Ovary (tissue), 9 donors: ENCODE data around the gene KRT80. TPM values are rescaled to one million over a fixed set of nuclear protein-coding genes. Genes with fewer than 3 reads are reported as not detected.

Experiments
- DNase-seq, 5 donors: peaks; one replicate each; pipeline ENCODE4 v3.0.0-alpha.2; 2019 to 2020
- H3K27ac ChIP-seq, 2 donors: fragments of 200-600 bp; one replicate each; pipeline versions ENCODE4 v1.5.1 to v1.8.0; 2019 to 2022
- H3K27me3 ChIP-seq: fragments of 200-600 bp; one replicate; pipeline ENCODE4 v1.8.0; 2022
- H3K36me3 ChIP-seq: fragments of 200-600 bp; sonication (generic); one replicate; pipeline ENCODE4 v1.5.1; 2019
- H3K4me1 ChIP-seq: one replicate; pipeline ENCODE4 v1.8.1; 2013; ENCODE audit warnings: mild to moderate bottlenecking, moderate library complexity; ENCODE audit not compliant: insufficient read depth
- H3K4me3 ChIP-seq: fragments of 200-600 bp; sonication (generic); one replicate; pipeline ENCODE4 v1.5.1; 2017
- H3K9me3 ChIP-seq, 2 donors: fragments of 200-600 bp in 1 of 2; sonication (generic) in 1 of 2; one replicate each; pipeline versions ENCODE4 v1.5.1 to v1.8.1; 2013 to 2019; ENCODE audit warnings: mild to moderate bottlenecking in 1 of 2, moderate library complexity in 1 of 2
- EP300 ChIP-seq: sonication (generic); formaldehyde crosslinking; IDR thresholded peaks from one replicate; pipeline ENCODE4 v1.6.1; 2017; ENCODE audit warnings: antibody characterized with exemption
- POLR2A ChIP-seq: fragments of 450-650 bp; IDR thresholded peaks from one replicate; pipeline ENCODE4 v1.6.1; 2017; ENCODE audit warnings: antibody characterized with exemption, mild to moderate bottlenecking, moderate library complexity
- WGBS, 3 donors: extraction: QIAGEN DNeasy Blood & Tissue Kit in 1 of 3; methylation state at CpG; one replicate each; pipeline versions ENCODE4 v1.1.5 to v1.1.7; 2013 to 2017; 5-methylcytosine and 5-hydroxymethylcytosine counted together
- intact Hi-C, 4 donors: fragments of 100-400 bp; cut with DNase I; formaldehyde crosslinking; loops; one replicate each; pipeline versions ENCODE4 v1.11.0 to v1.15.1; 2022 to 2023
- polyA plus RNA-seq, 2 donors: library from polyadenylated mRNA; stranded (reverse); fragments of 200-250 nt in 1 of 2; fragments of 350-450 nt in 1 of 2; fragmentation: Illumina TruSeq in 1 of 2; extraction: RNeasy Lipid Tissue Mini Kit (QIAGEN cat#74804) in 1 of 2; gene quantifications; one replicate each; pipeline ENCODE4 v1.2.3, GENCODE V29; 2013 to 2014
- total RNA-seq, 7 donors: library from RNA; depleted of rRNA in 2 of 7; stranded (reverse); fragments of >200 nt in 2 of 7; fragmentation: NEBNext Ultra II Directional in 3 of 7; extraction: Animal tissue kit (Norgen Biotek cat#: 25700) in 3 of 7; gene quantifications; one replicate each; pipeline versions ENCODE4 v1.1.0 to v1.2.4, GENCODE V29; 2016 to 2023
- TF ChIP-seq, protein P1 (sequence below), 3 donors: fragments of 450-650 bp in 2 of 3; fragments of 200-600 bp in 1 of 3; IDR thresholded peaks; one replicate each; pipeline versions ENCODE4 v1.5.1 to v1.8.0; 2016 to 2022; ENCODE audit warnings: antibody characterized with exemption in 3 of 3, mild to moderate bottlenecking in 1 of 3
- donor health status: DM: no; HTN: no; CAD: no; lungs with moderate emphysema.
- donor health status: DM: no; HTN: no; CAD: no.
- donor health status: Bipolar disorder and iron deficiency.
- donor health status: DM: yes; HTN: yes; CAD: no.
- donor health status: DM: no; HTN: no; CAD: no.
- donor health status: DM: yes; HTN: yes; CAD: no.

KRT80 gene
- total and polyA plus RNA-seq, 9 donors: 0.05 to 13.2 (median 0.99) TPM; not detected in 1

- peak in 1 of 5 donors; percentile 6 for DNase-seq
- H3K36me3 ChIP-seq: no peaks in the 10 kb centered on the region
- no peaks in the 10 kb centered on the region for H3K9me3 ChIP-seq
- intact Hi-C loops: loop anchor here in 1 of 4 donors (5.0 kb wide), 1 partner anchor 39 kb away; no protein-coding TSS in a partner anchor
- peaks cover 1% of the 10 kb centered on the region for H3K4me1 ChIP-seq
- H3K4me3 ChIP-seq: no peak overlapping the region
- H3K27me3 ChIP-seq: no peaks in the 10 kb centered on the region
- no peak overlapping the region for H3K27ac ChIP-seq
- whole genome bisulfite sequencing, 3 donors: 82 to 87% (median 87%) methylated on average over 9 of the region's 9 CpGs
- TF ChIP-seq EP300 (no peak), POLR2A (no peak)
- TF ChIP-seq, protein P1, sequence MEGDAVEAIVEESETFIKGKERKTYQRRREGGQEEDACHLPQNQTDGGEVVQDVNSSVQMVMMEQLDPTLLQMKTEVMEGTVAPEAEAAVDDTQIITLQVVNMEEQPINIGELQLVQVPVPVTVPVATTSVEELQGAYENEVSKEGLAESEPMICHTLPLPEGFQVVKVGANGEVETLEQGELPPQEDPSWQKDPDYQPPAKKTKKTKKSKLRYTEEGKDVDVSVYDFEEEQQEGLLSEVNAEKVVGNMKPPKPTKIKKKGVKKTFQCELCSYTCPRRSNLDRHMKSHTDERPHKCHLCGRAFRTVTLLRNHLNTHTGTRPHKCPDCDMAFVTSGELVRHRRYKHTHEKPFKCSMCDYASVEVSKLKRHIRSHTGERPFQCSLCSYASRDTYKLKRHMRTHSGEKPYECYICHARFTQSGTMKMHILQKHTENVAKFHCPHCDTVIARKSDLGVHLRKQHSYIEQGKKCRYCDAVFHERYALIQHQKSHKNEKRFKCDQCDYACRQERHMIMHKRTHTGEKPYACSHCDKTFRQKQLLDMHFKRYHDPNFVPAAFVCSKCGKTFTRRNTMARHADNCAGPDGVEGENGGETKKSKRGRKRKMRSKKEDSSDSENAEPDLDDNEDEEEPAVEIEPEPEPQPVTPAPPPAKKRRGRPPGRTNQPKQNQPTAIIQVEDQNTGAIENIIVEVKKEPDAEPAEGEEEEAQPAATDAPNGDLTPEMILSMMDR (IDR thresholded peaks at IDR 0.05): no peak
Measured at GRCh38 chr12:52206304-52207040, 14.7 kb upstream of the KRT80 start.

DNA sequence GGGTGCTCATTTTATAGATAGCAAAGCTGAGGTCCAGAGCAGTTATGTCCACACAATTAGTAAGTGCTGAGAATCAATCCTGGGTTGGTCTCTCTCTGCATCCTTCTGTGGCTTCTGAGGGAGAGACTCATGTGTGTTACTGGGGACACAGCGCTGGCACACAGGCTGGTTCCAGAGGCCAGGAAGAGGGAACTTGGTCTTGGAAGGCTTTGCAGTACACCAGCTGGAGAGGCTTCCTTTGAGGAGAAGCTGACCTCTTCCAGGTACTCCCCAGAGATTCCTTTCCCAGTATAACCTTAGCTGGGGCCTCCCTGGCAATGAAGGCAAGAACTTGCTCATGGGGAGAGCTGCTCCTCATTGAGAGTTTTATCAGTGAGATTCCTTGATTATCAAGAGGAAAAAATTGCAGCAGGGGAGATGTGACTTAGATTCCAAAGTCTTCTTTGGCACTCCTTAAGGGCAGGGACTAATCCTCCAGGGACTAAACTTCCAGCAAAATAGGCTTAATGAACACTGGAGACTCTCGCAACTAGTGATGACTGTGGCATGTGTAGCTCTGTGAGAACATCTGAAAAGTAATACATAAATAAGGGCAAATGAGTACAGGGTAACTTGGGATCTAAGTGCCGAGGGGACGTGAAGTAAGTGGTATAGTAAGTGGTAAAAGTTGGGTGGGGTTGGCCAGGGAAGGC is 13.9 kb upstream of the KRT80 start:
- Histone ChIP-seq H3K9me3 (no peaks in the 10 kb centered on the region), H3K27ac (no peak overlapping the region), H3K4me1 (peaks cover 1% of the 10 kb centered on the region), H3K4me3 (no peak overlapping the region), H3K36me3 (no peaks in the 10 kb centered on the region), H3K27me3 (no peaks in the 10 kb centered on the region)
- TF ChIP-seq, protein P1 (IDR thresholded peaks at IDR 0.05): no peak
- TF ChIP-seq POLR2A (no peak), EP300 (no peak)
- intact Hi-C loops: loop anchor here in 1 of 4 donors (5.0 kb wide), 1 partner anchor 38 kb away; no protein-coding TSS in a partner anchor
- no peak for DNase-seq
- 91 to 94% (median 94%) methylated on average over 4 of the region's 4 CpGs for WGBS, 3 donors

GRCh38 chr12:52204931-52205505 is 13.2 kb upstream of the KRT80 start:
- intact Hi-C loops: loop anchor here in 1 of 4 donors (5.0 kb wide), 1 partner anchor 38 kb away; no protein-coding TSS in a partner anchor
- Histone ChIP-seq H3K27me3 (no peaks in the 10 kb centered on the region), H3K27ac (no peak overlapping the region), H3K36me3 (no peaks in the 10 kb centered on the region), H3K4me3 (no peak overlapping the region), H3K4me1 (peaks cover 1% of the 10 kb centered on the region), H3K9me3 (no peaks in the 10 kb centered on the region)
- WGBS, 3 donors: 84 to 85% (median 85%) methylated on average over 7 of the region's 7 CpGs
- DNase-seq: peak in 1 of 5 donors; percentile 11
- TF ChIP-seq, protein P1 (IDR thresholded peaks at IDR 0.05): no peak
- TF ChIP-seq POLR2A: no peak
- TF ChIP-seq EP300: no peak

- Histone ChIP-seq H3K4me1 (peaks cover 1% of the 10 kb centered on the region), H3K27me3 (no peaks in the 10 kb centered on the region), H3K27ac (no peak overlapping the region), H3K4me3 (no peak overlapping the region), H3K36me3 (no peaks in the 10 kb centered on the region), H3K9me3 (no peaks in the 10 kb centered on the region)
- TF ChIP-seq EP300 (no peak), POLR2A (no peak)
- TF ChIP-seq, protein P1 (IDR thresholded peaks at IDR 0.05): no peak
- WGBS, 3 donors: 84 to 87% (median 87%) methylated on average over 18 of the region's 18 CpGs
- DNase-seq: peak in 1 of 5 donors; percentile 5
- intact Hi-C loops: no loop called here
Measured at GRCh38 chr12:52204095-52204930, 12.5 kb upstream of the KRT80 start.
